ENCODE results near the gene LHCGR.
A peak's percentile ranks its signal among the peaks of the same experiment; 100 is the strongest.
"Not testable (repeated sequence)": the region's sequence is repeated elsewhere in the genome, so short reads cannot be mapped to it uniquely, and the experiment has no call there.

Gene LHCGR

DNA sequence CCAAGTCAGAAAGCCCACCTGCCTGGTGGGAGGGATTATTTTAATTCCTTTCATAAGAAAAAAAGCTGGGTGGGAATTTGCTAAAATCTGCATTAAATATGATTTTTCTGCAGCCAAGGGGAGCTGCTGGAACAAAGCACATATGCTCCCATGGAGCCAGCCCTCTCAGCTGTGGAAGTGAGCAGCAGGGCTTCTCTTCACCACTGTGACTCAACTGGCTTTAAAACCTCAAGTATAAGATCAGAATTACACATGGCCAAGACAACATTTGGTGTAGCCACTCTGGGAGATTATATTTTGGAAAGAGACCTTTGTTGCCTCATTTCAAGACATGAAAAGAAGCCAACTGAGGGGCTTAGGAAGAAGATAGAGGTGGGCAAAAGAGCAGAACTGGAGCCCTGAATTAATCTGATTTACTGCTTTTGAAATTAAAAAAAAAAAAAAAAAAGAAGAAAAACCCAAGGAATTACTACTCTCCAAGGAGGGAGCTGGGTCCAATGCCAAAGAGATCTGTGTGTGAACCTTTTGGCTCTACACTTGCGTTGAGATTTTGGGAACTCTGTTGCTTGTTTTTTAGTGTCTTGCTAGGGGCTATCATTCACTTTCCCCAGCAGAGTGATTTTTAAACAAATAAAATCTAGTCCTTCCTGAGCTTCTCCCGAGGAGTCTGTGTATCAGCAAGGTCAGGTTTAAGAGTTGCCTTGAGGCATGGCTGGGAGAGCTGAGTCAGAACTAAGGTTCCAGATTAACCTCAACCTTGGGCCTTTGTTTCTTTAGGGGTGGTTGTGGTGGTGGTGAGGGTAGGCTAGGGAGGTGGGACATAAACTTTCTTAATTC lies 6.0 kb downstream of the LHCGR start:
- no peak overlapping the region for H3K4me3 ChIP-seq (ENCODE audit: low read depth, low read length)
- no peak for DNase-seq (ENCODE audit: low read depth)
- TF ChIP-seq, protein P1, sequence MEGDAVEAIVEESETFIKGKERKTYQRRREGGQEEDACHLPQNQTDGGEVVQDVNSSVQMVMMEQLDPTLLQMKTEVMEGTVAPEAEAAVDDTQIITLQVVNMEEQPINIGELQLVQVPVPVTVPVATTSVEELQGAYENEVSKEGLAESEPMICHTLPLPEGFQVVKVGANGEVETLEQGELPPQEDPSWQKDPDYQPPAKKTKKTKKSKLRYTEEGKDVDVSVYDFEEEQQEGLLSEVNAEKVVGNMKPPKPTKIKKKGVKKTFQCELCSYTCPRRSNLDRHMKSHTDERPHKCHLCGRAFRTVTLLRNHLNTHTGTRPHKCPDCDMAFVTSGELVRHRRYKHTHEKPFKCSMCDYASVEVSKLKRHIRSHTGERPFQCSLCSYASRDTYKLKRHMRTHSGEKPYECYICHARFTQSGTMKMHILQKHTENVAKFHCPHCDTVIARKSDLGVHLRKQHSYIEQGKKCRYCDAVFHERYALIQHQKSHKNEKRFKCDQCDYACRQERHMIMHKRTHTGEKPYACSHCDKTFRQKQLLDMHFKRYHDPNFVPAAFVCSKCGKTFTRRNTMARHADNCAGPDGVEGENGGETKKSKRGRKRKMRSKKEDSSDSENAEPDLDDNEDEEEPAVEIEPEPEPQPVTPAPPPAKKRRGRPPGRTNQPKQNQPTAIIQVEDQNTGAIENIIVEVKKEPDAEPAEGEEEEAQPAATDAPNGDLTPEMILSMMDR (IDR thresholded peaks at IDR 0.05; ENCODE audit: control insufficient read depth, extremely low read depth, insufficient read depth), result no peak

- DNase-seq (ENCODE audit: low read depth), result no peak
- H3K4me3 ChIP-seq (ENCODE audit: low read depth, low read length), result no peak overlapping the region
- TF ChIP-seq, protein P1 (IDR thresholded peaks at IDR 0.05; ENCODE audit: control insufficient read depth, extremely low read depth, insufficient read depth), result no peak
Measured at GRCh38 chr2:48747319-48747718, 8.2 kb downstream of the LHCGR start.

DNA sequence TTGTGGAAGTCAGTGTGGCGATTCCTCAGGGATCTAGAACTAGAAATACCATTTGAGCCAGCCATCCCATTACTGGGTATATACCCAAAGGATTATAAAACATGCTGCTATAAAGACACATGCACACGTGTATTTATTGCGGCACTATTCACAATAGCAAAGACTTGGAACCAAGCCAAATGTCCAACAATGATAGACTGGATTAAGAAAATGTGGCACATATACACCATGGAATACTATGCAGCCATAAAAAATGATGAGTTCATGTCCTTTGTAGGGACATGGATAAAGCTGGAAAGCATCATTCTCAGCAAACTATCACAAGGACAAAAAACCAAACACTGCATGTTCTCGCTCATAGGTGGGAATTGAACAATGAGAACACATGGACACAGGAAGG lies 16.3 kb downstream of the LHCGR start:
- H3K4me3 ChIP-seq (ENCODE audit: low read depth, low read length); DNase-seq (ENCODE audit: low read depth): not testable (repeated sequence)

DNA sequence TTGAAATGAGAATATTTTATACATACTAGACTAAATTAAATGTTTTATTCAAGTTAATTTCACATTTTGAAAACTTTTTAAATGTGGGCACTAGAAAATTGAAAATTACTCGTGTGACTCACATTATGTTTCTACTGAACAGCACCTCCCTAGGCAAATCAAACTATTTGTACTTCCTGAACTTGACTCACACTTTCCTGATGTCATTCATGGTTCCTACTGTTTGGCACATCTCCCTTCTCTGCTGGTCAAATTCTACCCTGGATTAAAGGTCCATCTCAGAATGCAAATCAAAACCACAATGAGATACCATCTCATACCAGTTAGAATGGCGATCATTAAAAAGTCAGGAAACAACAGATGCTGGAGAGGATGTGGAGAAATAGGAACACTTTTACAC lies 16.7 kb downstream of the LHCGR start:
- DNase-seq (ENCODE audit: low read depth), result no peak
- TF ChIP-seq, protein P1 (IDR thresholded peaks at IDR 0.05; ENCODE audit: control insufficient read depth, extremely low read depth, insufficient read depth), result no peak
- no peak overlapping the region for H3K4me3 ChIP-seq (ENCODE audit: low read depth, low read length)

GRCh38 chr2:48736251-48736650 lies 19.3 kb downstream of the LHCGR start:
- DNase-seq (ENCODE audit: low read depth), result no peak

DNA sequence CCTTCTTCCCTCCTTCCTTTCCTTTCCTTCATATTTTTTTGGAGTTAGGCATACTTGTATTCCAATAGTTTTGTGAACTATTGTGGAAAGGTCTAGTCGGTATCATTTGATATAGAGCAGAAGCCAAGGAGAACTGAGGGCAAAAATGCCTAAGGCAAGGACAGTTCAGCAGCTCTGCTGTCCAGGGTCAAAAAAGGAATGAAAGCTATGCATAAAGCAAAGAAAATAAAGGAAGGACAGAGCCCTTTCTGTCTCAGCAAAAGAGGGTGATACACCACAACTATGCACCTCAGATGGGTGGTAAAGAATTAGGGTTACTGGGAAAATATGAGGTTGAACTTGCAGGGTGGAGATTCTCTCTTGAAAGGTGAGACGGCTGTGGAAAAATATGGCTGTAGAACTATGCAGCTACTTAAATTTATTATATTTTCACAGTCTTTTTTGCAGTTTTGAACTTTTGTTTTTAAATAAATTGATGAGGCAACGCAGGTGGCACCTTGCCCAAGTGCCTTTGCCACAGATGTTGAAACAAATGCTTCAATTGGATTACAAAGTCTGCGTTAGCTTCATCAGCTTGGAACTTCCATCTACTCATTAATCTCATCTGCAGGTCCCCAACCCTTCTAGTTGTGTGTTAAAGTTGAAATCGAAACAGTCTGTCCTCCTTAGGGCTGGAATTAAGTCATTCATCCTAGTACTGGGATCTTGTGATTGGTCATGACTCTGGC lies 20.8 kb downstream of the LHCGR start:
- H3K4me3 ChIP-seq (ENCODE audit: low read depth, low read length), result no peak overlapping the region
- no peak for DNase-seq (ENCODE audit: low read depth)
- TF ChIP-seq, protein P1 (IDR thresholded peaks at IDR 0.05; ENCODE audit: control insufficient read depth, extremely low read depth, insufficient read depth), result no peak

More at GRCh38 chr2:48736251-48736650, 19.3 kb downstream of the LHCGR start:
- H3K4me3 ChIP-seq (ENCODE audit: low read depth, low read length), result no peak overlapping the region
- TF ChIP-seq, protein P1 (IDR thresholded peaks at IDR 0.05; ENCODE audit: control insufficient read depth, extremely low read depth, insufficient read depth), result no peak

- TF ChIP-seq, protein P1 (IDR thresholded peaks at IDR 0.05; ENCODE audit: control insufficient read depth, extremely low read depth, insufficient read depth), result no peak
- DNase-seq (ENCODE audit: low read depth), result peak; percentile 77
Measured at GRCh38 chr2:48733067-48733503, 22.4 kb downstream of the LHCGR start.

More at GRCh38 chr2:48733067-48733503, 22.4 kb downstream of the LHCGR start:
- no peak overlapping the region for H3K4me3 ChIP-seq (ENCODE audit: low read depth, low read length)
